ENCODE data around the gene TMEM95.

DNA sequence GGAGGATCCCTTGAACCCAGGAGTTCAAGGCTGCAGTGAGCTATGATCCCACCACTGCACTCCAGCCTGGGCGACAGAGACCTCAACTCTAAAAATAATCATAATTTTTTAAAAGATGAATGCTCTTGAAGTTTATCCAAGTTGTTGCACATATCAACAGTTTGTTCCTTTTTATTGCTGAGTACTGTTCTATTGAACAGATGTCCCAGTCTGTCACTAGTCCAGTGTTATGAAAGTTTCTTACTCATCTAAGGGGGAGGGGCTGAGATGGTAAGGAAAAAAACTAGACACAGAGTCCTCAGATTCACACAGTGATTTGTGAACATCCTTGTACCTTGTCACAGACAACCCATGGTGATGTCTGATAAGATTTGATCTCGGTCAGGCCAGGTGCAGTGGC, 14.8 kb upstream of the TMEM95 start:
- TF ChIP-seq ZNF274 (IDR thresholded peaks at IDR 0.05; ENCODE audit: low read depth, low read length): no peak
- no peak for TF ChIP-seq SUZ12 (IDR thresholded peaks at IDR 0.05; ENCODE audit: extremely low read depth, insufficient read depth, insufficient read length)
- TF ChIP-seq YY1 (IDR thresholded peaks at IDR 0.05; ENCODE audit: insufficient read depth, insufficient read length): no peak

Measured in NT2/D1 (cell line).